HG02943 (cell line): ENCODE results near the gene GLG1.
"Not testable (repeated sequence)": the region's sequence is repeated elsewhere in the genome, so short reads cannot be mapped to it uniquely, and the experiment has no call there.

ENCODE experiments used
- ATAC-seq: cut with Tn5 transposase; IDR thresholded peaks from one replicate; pipeline ENCODE4 v1.9.1; 2021; ENCODE audit warnings: mild to moderate bottlenecking, low read depth, moderate library complexity; ENCODE audit not compliant: unreplicated experiment

The GLG1 gene

DNA sequence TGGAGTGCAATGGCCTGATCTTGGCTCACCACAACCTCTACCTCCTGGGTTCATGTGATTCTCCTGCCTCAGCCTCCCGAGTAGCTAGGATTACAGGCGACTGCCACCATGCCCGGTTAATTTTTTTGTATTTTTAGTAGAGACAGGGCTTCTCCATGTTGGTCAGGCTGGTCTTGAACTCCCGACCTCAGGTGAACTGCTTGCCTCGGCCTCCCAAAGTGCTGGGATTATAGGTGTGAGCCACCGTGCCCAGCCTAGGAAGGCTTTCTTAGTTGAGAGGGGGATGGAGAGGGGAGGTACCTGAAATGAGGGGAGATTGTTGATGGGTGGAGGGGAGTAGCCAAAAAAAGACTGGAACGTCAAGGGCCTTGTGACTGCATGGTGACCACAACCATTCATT, 193.0 kb downstream of the GLG1 start:
- not testable (repeated sequence) for ATAC-seq

DNA sequence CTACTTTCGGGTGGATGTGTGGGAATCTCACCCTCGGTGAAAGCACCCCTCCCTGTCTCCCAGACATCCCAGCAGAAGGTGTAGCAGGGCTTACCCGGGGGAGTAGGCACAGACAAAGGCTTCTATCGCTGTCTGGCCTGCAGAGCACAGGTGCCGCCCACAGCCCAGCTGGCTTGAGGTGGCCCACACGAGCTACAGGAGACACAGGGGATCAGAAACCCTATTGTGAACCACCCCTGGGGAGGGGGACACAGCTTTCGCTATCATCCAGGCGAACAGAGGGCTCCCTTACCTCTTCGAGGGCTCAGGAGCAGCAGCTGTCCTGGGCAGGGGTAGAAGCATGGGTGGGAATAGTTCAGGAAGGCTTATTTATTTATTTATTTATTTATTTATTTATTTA, 193.4 kb downstream of the GLG1 start:
- not testable (repeated sequence) for ATAC-seq

DNA sequence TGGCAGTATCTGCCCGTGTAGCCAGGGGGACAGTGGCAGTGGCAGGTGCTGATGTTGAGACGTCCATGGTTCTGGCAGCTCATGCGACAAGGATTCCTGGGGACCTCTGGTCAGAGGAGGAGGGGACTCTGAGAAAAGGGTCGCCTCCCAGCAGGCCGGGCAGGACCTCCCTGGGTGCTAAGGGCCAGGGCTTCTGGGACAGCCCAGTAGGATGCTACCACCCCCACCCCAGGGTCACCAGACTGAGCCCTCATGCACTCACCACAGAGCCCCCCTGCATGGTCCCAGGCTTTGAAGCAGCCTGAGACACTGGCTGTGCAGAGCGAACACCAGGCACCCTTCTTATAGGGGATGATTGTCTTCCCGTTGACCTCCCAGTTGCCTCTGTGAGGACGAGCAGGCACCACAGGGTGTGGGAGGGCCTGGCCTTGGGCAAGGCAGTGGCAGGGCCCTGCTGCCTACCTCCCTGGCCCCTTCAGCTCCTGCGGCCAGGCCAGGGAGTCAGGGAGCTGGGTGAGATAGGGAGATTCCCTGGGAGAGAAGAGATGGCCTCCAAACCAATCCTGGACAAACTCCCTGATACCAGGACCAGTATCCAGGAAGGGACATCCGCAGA, 194.0 kb downstream of the GLG1 start:
- not testable (repeated sequence) for ATAC-seq

DNA sequence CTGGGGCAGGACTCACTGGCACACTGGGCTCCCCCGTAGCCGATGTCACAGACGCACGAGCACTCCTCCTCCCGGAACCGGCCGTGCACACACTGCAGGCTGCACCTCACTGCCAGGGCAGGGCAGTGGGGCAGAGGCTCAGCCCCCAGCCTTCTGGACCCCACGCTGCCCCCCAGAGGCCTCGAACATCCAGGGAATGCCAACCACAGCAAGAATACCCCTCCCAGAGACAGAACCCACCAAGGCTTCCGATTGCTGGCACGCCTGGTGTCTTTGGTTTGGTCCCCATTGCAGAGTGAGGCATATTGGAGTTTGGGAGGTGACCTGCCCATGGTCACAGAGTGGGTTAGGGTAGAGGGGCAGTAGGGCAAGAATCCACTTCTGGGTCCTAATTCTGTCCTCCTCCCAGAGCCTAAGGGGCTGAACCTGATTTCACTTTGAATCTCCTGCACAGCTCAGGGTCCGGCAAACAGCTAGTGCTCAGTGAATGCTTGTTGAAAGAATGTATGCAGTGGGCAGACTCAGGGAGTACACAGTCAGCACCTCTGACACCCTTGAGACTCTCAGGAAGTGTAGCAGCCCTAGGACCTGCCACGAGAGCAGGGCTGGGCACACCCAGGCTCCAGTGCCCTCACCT, 194.7 kb downstream of the GLG1 start:
- ATAC-seq = not testable (repeated sequence)

DNA sequence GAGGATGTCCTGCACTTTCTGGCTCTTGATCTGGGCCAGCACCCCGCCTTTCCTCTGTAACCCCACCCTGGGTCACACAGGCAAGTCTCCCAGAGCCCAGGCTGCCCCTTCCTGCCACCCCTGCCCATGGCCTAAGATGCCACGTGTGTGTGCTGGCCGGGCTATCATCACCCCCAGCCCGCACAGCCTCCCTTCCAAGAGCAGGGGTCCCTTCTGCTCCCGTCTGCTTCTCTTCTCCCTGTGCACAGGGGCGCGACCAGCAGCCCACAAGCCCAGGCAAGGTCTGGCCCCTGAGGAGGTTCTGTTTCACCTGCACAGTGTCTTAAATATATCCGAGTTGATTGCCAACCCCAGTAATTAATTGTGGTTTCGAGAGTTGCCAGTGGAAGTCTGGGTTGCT, 195.9 kb downstream of the GLG1 start:
- not testable (repeated sequence) for ATAC-seq

DNA sequence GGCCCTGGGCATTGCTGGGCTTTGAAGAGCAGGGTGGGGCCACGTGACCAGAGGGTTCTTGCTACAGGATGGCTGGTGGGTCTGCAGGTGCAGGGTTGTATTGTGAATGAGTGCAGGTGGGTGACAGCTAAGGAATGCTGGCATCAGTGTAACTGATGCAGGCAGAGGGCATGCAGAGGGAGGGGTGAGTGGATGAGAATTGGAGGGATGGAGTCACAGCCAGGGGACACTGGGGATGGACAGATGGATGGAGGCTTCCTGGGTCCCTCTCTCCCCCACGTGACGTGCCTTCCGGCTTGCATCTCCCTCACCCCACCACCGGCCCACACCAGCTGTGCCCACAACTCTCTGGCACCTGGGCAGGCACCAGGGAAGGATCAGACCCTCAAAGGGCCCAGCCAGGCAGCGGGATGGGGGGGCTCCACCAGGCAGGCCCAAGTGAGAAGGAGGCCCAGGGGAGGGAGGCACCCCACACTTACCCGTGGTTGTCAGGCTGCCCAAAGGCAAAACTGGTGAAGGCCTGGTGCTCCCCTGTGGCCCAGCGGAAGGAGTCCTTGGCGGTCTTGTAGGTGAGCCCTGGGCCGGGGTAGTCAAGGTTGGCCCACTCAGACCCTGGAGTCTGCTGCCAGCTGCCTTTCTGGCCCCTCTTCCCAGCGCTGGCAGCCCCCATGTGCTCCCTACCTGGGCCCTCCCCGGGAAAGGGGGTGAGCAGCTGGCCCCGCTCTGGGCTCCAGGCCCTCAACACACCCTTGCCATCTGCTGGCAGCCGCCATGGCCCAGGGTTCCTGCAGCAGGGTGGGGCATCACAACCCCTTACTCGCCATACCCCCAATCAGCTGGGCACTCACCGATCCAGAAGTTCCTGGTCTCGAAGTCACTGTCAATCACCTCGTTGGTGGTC, 196.6 kb downstream of the GLG1 start:
- ATAC-seq = not testable (repeated sequence)

DNA sequence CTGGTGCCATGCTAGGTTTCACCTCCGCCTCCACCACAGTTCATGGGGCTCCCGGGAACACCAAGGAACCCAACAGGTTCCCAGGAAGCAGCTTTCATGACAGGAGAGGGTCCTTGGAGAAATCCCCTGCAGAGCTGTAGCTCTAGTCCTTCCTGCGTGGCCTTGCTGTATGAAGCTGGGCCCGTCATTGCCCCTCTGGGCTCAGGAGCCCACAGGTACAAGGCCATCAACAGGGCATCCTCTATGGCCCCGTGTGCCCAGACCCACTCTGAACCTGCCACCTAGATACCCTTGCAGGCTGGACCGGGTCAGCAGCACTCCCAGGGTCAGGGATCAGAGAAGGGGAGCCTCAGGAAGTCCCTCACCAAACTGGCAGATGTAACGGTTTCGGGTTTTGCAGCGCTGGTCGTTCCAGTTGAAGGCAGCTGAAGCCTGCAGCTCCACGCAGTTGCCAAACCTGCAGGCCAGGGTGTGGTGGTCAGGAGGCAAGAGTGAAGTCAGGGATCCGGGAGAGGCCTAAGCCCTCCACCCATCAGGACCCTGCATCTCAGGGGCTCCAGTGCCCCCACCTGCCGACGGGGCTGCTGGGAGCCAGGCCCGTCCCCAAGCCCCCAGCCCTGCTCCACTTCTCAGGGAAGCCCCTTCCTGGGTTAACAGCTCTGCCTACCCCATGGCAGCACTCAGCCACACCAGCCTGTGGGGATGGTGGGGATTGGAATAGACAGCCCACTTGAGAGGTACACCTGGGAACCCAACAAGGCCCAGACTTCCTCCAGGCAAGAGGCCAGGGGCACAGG, 197.5 kb downstream of the GLG1 start:
- not testable (repeated sequence) for ATAC-seq

DNA sequence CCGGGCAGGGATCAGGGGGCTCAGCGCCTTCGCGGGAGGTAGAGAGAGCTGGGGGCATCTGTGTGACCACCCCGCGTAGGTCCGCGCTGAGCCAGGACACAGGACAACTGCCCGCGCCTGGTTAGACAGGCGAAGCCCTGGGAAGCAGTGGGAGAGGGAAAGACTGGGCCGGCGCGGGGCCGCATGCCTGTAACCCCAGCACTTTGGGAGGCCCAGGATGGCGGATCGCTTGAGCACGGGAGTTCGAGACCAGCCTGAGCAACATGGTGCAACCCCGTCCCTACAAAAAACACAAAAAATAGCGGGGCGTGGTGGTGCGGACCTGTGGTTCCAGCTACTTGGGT, 199.6 kb downstream of the GLG1 start:
- not testable (repeated sequence) for ATAC-seq

DNA sequence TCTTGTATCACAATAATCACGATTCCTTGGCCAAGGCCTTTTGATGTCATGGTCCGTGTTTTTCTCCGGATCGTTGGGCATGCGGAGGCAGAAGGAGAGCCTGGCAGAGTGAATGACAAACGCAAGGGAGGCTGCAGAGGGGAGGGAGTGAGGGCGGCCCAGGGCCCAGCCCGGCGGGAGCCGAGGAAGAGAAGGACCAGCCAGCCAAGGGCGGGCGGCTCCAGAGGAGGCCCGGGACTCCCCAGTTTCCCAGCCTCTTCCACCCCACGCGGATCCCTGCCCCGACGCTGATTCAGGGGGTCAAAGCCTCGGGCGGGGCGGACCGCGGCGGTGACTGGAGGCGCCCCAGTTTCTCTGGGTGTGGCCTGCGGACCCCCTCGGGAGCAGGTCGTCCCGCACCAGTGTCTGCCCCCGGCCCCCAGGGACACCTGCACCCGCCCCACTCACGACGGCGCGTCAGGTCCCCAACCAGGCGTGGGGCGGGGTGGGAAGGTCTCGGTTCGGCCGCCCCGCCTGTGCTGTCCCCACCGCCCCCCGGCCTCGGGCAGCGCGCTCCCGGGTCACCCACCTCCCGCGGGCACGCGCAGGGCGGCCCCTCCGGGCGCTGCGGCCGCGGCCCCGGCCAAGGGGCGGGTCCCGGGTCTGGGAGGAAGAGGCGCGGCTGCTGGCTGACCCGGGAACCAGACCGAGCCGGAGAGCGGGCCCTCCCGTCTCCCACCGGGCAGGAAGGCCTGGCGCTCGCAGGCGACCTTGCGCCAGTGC, 200.1 kb downstream of the GLG1 start:
- ATAC-seq = not testable (repeated sequence)

DNA sequence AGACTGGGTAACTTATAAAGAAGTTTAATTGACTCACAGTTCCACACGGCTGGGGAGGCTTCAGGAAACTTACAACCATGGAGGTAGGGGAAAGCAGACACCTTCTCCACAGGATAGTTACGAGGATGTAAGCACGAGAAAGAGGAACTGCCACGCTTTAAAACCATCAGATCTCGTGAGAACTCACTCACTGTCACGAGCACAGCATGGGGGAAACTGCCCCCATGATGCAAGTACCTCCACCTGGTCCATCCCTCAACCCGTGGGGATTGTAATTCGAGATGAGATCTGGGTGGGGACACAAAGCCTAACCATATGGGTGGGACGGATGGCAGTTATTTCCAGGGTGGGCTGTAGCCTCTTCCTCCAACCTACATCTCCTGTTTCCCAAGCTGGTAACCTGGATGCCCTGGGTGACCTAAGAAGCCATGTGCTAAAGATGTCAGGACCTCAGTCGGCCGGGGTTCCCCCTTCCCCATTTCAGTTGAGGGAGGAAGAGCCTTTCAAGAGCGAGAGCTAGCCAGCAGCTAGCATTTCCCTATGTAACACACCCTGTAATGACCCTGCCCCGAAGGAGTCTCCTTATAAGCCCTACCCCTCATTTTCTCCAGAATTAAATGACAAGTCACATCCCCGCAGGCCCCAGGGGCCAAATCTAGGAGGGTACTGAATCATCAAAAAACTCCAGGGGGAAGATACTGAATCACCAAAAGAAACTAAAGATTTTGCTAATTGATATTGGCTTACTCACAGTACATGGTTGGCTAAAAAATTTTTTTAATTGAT, 202.6 kb downstream of the GLG1 start:
- ATAC-seq = not testable (repeated sequence)

DNA sequence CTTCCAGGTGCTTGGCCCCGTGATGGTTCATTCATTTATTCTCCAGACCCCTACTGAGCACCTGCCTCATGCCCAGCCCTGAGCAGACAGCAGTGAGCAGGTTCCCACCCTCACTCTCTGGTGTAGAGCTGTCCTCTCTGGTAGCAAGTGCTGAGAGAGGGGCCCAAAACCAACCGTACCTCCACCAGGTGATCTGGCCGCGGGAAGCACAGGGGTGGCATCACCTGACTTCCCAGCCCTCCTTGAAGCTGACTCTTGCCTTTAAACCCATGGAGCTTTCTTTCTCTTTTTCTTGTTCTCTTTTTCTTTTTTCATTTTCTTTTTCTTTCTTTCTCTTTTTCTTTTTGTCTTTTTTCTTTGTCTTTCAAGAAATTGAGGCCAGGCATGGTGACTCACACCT, 206.7 kb downstream of the GLG1 start:
- not testable (repeated sequence) for ATAC-seq

DNA sequence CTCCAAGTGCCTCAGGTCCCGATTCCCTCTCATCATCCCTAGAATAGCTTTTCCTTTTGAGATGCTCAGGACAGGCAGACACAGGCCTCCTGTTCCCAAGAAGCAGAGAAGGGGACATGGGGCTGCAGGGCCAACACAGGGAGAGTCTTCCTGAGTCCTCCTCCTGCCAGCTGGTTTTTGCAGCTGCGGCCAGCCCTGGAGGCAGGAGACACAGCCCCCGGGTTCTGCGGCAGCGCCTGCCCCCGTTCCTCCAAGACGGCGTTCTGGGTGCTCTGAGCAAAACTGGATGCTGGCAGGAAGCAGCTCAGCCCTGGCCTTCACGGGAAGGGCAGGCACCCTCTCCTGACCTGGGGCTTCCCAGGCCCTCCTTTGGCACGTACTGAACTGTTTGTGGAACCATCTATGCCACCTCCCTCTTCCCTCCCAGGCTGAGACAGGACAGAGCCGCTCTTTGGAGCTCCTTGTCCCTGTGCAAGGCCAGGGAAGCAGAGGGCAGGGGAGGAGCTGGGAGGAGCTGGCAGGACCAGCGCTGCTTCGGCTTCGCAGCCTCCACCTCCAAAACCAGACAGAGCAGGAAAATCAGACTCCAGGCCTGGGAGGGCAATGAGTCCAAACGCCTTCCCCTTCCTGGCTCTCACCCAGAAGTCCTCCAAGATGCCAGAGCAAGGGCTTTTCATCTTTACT, 208.6 kb downstream of the GLG1 start:
- not testable (repeated sequence) for ATAC-seq
